Endothelial cell of umbilical vein (primary cell): Measurements from ENCODE around the gene TTBK1. TPM values are rescaled to one million over a fixed set of nuclear protein-coding genes. Genes with fewer than 3 reads are reported as not detected.

Experiments used
- BruUV-seq: library from RNA; stranded (reverse); fragments of 400-500 nt; replicated peaks from 2 replicates; lab custom pipeline; 2021; lab: Mats Ljungman, UMichigan
- CTCF ChIA-PET: fragments of 300-600, 350-600 bp; sonication (Branson Sonifier 250); formaldehyde crosslinking; loops from one replicate; lab custom pipeline; 2021; ENCODE audit warnings: antibody characterized with exemption, inconsistent platforms; lab: Charles Lee
- POLR2A ChIA-PET: fragments of 300-600, 350-600 bp; sonication (Branson Sonifier 250); formaldehyde crosslinking; loops from one replicate; lab custom pipeline; 2021; ENCODE audit warnings: antibody characterized with exemption, inconsistent platforms; lab: Charles Lee
- DNase-seq: peaks from one replicate; pipeline ENCODE4 v3.0.0-alpha.2; 2011; ENCODE audit warnings: low read depth, low spot score
- FAIRE-seq: peaks from 2 replicates; lab custom pipeline; 2011; peaks lifted over from hg19 to GRCh38; lab: Jason Lieb, UNC
- H2AFZ ChIP-seq: 2 replicates; pipeline ENCODE4 v1.6.0; 2012; ENCODE audit warnings: low read depth, low read length, control low read depth, inconsistent platforms
- H3K27ac ChIP-seq: 2 replicates; pipeline ENCODE4 v1.5.1; 2011; ENCODE audit warnings: low read depth, mild to moderate bottlenecking, control low read depth, low read length, moderate library complexity; ENCODE audit not compliant: insufficient read depth
- H3K27me3 ChIP-seq, 2 experiments: 2 replicates each; pipeline versions ENCODE4 v1.6.0 to v1.6.1; 2011; ENCODE audit warnings: low read length in 2 of 2, mixed read lengths in 1 of 2; ENCODE audit not compliant: control insufficient read depth in 2 of 2, insufficient read depth in 2 of 2
- H3K36me3 ChIP-seq, 2 experiments: 2 replicates in 1 of 2; 3 replicates in 1 of 2; pipeline ENCODE4 v1.5.1; 2011; ENCODE audit warnings: low read length in 2 of 2, mild to moderate bottlenecking in 1 of 2, moderate library complexity in 1 of 2; ENCODE audit not compliant: control insufficient read depth in 2 of 2, insufficient read depth in 2 of 2; ENCODE audit errors: extremely low read depth in 1 of 2
- H3K4me1 ChIP-seq: 3 replicates; pipeline ENCODE4 v1.5.1; 2011; ENCODE audit warnings: mild to moderate bottlenecking, low read length; ENCODE audit not compliant: control insufficient read depth, insufficient read depth; ENCODE audit errors: extremely low read depth
- H3K4me2 ChIP-seq: 2 replicates; pipeline ENCODE4 v1.6.1; 2011; ENCODE audit warnings: low read length, control low read depth, mixed read lengths; ENCODE audit not compliant: insufficient read depth
- H3K4me3 ChIP-seq, 3 experiments: fragments of 200-600 bp in 1 of 3; sonication (generic), shearing (Covaris generic) in 1 of 3; replicated peaks in 1 of 3; 2 replicates each; pipeline ENCODE4 v1.5.1; 2011 to 2016; ENCODE audit warnings: control low read depth in 3 of 3, low read length in 3 of 3, mild to moderate bottlenecking in 2 of 3, inconsistent platforms in 1 of 3, low read depth in 1 of 3, moderate library complexity in 1 of 3; ENCODE audit not compliant: insufficient read depth in 1 of 3
- H3K79me2 ChIP-seq: 2 replicates; pipeline ENCODE4 v1.6.0; 2012; ENCODE audit warnings: low read length, inconsistent platforms; ENCODE audit not compliant: control insufficient read depth, insufficient read depth
- H3K9ac ChIP-seq: replicated peaks from 2 replicates; pipeline ENCODE3; 2011; ENCODE audit warnings: low read length, control low read depth; ENCODE audit not compliant: insufficient read depth; ENCODE audit errors: extremely low read depth
- H3K9me1 ChIP-seq: replicated peaks from 3 replicates; pipeline ENCODE4 v1.6.0; 2011; ENCODE audit warnings: mild to moderate bottlenecking, low read length; ENCODE audit not compliant: control insufficient read depth, insufficient read depth; ENCODE audit errors: extremely low read depth
- H3K9me3 ChIP-seq: replicated peaks from 2 replicates; pipeline ENCODE4 v1.5.1; 2012; ENCODE audit warnings: low read length, inconsistent platforms; ENCODE audit not compliant: control insufficient read depth, insufficient read depth
- H4K20me1 ChIP-seq: replicated peaks from 2 replicates; pipeline ENCODE3; 2011; ENCODE audit warnings: mild to moderate bottlenecking, low read length; ENCODE audit not compliant: control insufficient read depth, insufficient read depth; ENCODE audit errors: extremely low read depth
- CTCF ChIP-seq, 2 donors: IDR thresholded peaks; 1 replicate in 1 of 2; 2 replicates in 1 of 2; pipeline ENCODE4 v1.5.1; 2011; ENCODE audit warnings: low read length in 2 of 2, mild to moderate bottlenecking in 2 of 2, moderate library complexity in 2 of 2, control low read depth in 1 of 2, inconsistent platforms in 1 of 2, low read depth in 1 of 2; ENCODE audit not compliant: insufficient read depth in 1 of 2; ENCODE audit errors: extremely low read depth in 1 of 2
- EZH2 ChIP-seq: IDR thresholded peaks from 2 replicates; pipeline ENCODE4 v1.6.1; 2012; ENCODE audit warnings: borderline replicate concordance, low read depth, mild to moderate bottlenecking, moderate library complexity, low read length, inconsistent platforms; ENCODE audit not compliant: severe bottlenecking
- FOS ChIP-seq: IDR thresholded peaks from 2 replicates; pipeline ENCODE4 v1.6.1; 2011; ENCODE audit warnings: mild to moderate bottlenecking, low read length, moderate library complexity, borderline replicate concordance; ENCODE audit not compliant: insufficient read depth
- GATA2 ChIP-seq: IDR thresholded peaks from 2 replicates; pipeline ENCODE4 v1.7.0; 2011; ENCODE audit warnings: low read depth, mild to moderate bottlenecking, moderate library complexity, mixed read lengths, low read length; ENCODE audit not compliant: insufficient read length, insufficient read depth
- JUN ChIP-seq: IDR thresholded peaks from 2 replicates; pipeline ENCODE4 v1.6.1; 2011; ENCODE audit warnings: borderline replicate concordance, low read depth; ENCODE audit not compliant: insufficient read length, insufficient read depth
- MAX ChIP-seq: IDR thresholded peaks from 2 replicates; pipeline ENCODE4 v1.6.1; 2011; ENCODE audit not compliant: insufficient read depth, insufficient read length
- MYC ChIP-seq: IDR thresholded peaks from one replicate; pipeline ENCODE4 v1.6.1; 2011; ENCODE audit warnings: mild to moderate bottlenecking, low read depth, low read length
- POLR2A ChIP-seq: IDR thresholded peaks from 2 replicates; pipeline ENCODE4 v1.6.1; 2012; ENCODE audit warnings: low read depth, mild to moderate bottlenecking, control low read depth, low read length
- POLR2AphosphoS5 ChIP-seq: IDR thresholded peaks from 2 replicates; pipeline ENCODE4 v1.6.1; 2012; ENCODE audit warnings: low read depth, mild to moderate bottlenecking, control low read depth, low read length, moderate library complexity; ENCODE audit not compliant: insufficient read depth
- dilution Hi-C: fragments of 300-500 bp; cut with MboI; formaldehyde crosslinking; loops from one replicate; pipeline ENCODE4 v1.15.0; 2019; ENCODE audit warnings: low sequenced_read_pairs; ENCODE audit not compliant: extremely low pct_ligation_motif_present
- intact Hi-C: fragments of 100-400 bp; cut with micrococcal nuclease; formaldehyde crosslinking; loops from one replicate; pipeline ENCODE4 v1.10.0; 2022
- polyA plus RNA-seq, 4 experiments: library from polyadenylated mRNA; depleted of rRNA in 3 of 4; stranded (reverse) in 3 of 4; unstranded in 1 of 4; fragments of >200 nt; gene quantifications; 2 replicates each; pipeline versions ENCODE4 v1.2.1 to v1.2.3, GENCODE V29; 2011 to 2012; ENCODE audit warnings: missing spikeins in 1 of 4
- total RNA-seq: library from RNA; stranded (reverse); gene quantifications from 2 replicates; pipeline ENCODE4 v1.2.3, GENCODE V29; 2021

The TTBK1 gene
- total and polyA plus RNA-seq, 2 donors (not counting 3 experiments of a cell fraction or from before 2014, with no cell fraction given): 0.06 TPM; not detected in 1

GRCh38 chr6:43287717-43288679 lies 44.7 kb downstream of the TTBK1 start:
- CTCF ChIA-PET: interaction anchor here (1.2 to 1.4 kb wide), 4 partner anchors 9 to 59 kb away, joined by 3 to 4 read pairs (median 3); partner anchors contain the start of gene DNPH1
- no peaks in the 10 kb centered on the region for H3K4me1 ChIP-seq
- H3K36me3 ChIP-seq: no peaks in the 10 kb centered on the region
- dilution Hi-C loops (no loop called here), intact Hi-C loops (no loop called here)
- no peaks in the 10 kb centered on the region for H4K20me1 ChIP-seq
- no peak overlapping the region for H3K4me2 ChIP-seq
- no peak for TF ChIP-seq GATA2
- no peak for TF ChIP-seq POLR2AphosphoS5
- no peak for TF ChIP-seq FOS
- TF ChIP-seq EZH2: no peak
- no peak for TF ChIP-seq MYC
- TF ChIP-seq POLR2A: no peak
- no peak for TF ChIP-seq MAX
- TF ChIP-seq JUN: no peak
- no peak for TF ChIP-seq CTCF (IDR thresholded peaks at IDR 0.05; ENCODE audit: extremely low read depth in 1 of 2, insufficient read depth in 1 of 2, low read depth in 1 of 2, low read length in 2 of 2)
- no peak overlapping the region for H3K4me3 ChIP-seq
- no peaks in the 10 kb centered on the region for H3K79me2 ChIP-seq
- H2AFZ ChIP-seq: no peak overlapping the region
- H3K27me3 ChIP-seq: peaks cover 7 to 16% of the 10 kb centered on the region in 2 experiments
- no peak overlapping the region for H3K9ac ChIP-seq
- POLR2A ChIA-PET: no interaction called here
- no peak for DNase-seq
- no peaks in the 10 kb centered on the region for H3K9me3 ChIP-seq
- BruUV-seq: no TSS peak
- H3K9me1 ChIP-seq: no peaks in the 10 kb centered on the region
- no peak for FAIRE-seq
- H3K27ac ChIP-seq: no peak overlapping the region
